ENCODE data around the gene INPP4B.
A peak's percentile ranks its signal among the peaks of the same experiment; 100 is the strongest.

The INPP4B gene

GRCh38 chr4:142850478-142850877 lies 4.4 kb upstream of the INPP4B start:
- Histone ChIP-seq H3K79me2 (ENCODE audit: insufficient read depth, low read depth) (no peaks in the 10 kb centered on the region), H3K4me2 (no peak overlapping the region), H3K36me3 (ENCODE audit: insufficient read depth) (no peaks in the 10 kb centered on the region), H2AFZ (ENCODE audit: low read depth) (no peak overlapping the region), H3K4me1 (ENCODE audit: low read depth, poor library complexity, severe bottlenecking) (no peaks in the 10 kb centered on the region), H3K27me3 (ENCODE audit: insufficient read depth, low read depth) (no peaks in the 10 kb centered on the region), H4K20me1 (ENCODE audit: insufficient read depth) (no peaks in the 10 kb centered on the region), H3K27ac (no peak overlapping the region), H3K4me3 (IDR thresholded peaks at IDR 0.05; ENCODE audit: insufficient read depth, low read depth, low read length) (no peak overlapping the region), H3K9ac (no peak overlapping the region)
- peak; percentile 33; the same call in 1 of the 2 replicates for TF ChIP-seq CTCF (conservative IDR thresholded peaks at IDR 0.05; ENCODE audit: low read depth, low read length)

GRCh38 chr4:142846729-142847596 lies 862 bp upstream of the INPP4B start:
- Histone ChIP-seq H3K9ac (peak overlapping the region; percentile 19; the same call in 1 of the 2 replicates), H3K27me3 (ENCODE audit: insufficient read depth, low read depth) (no peaks in the 10 kb centered on the region), H3K4me3 (IDR thresholded peaks at IDR 0.05; ENCODE audit: insufficient read depth, low read depth, low read length) (no peak overlapping the region), H3K36me3 (ENCODE audit: insufficient read depth) (no peaks in the 10 kb centered on the region), H3K4me1 (ENCODE audit: low read depth, poor library complexity, severe bottlenecking) (no peaks in the 10 kb centered on the region), H3K79me2 (ENCODE audit: insufficient read depth, low read depth) (no peaks in the 10 kb centered on the region), H3K27ac (no peak overlapping the region), H3K4me2 (peak overlapping the region; percentile 65), H4K20me1 (ENCODE audit: insufficient read depth) (no peaks in the 10 kb centered on the region), H2AFZ (ENCODE audit: low read depth) (peak overlapping the region; percentile 92)
- TF ChIP-seq CTCF (conservative IDR thresholded peaks at IDR 0.05; ENCODE audit: low read depth, low read length) = peak; percentile 25; the same call in 1 of the 2 replicates

GRCh38 chr4:142845293-142846107 lies 601 bp downstream of the INPP4B start:
- no peak overlapping the region; the same call in 1 of the 2 replicates for H3K9ac ChIP-seq
- no peak overlapping the region for H3K4me3 ChIP-seq (IDR thresholded peaks at IDR 0.05; ENCODE audit: insufficient read depth, low read depth, low read length)
- no peak overlapping the region for H3K27ac ChIP-seq
- H2AFZ ChIP-seq (ENCODE audit: low read depth) = peak overlapping the region; percentile 92
- H3K4me1 ChIP-seq (ENCODE audit: low read depth, poor library complexity, severe bottlenecking) = no peaks in the 10 kb centered on the region
- H3K79me2 ChIP-seq (ENCODE audit: insufficient read depth, low read depth) = no peaks in the 10 kb centered on the region
- no peak for TF ChIP-seq CTCF (conservative IDR thresholded peaks at IDR 0.05; ENCODE audit: low read depth, low read length)
- H3K36me3 ChIP-seq (ENCODE audit: insufficient read depth) = no peaks in the 10 kb centered on the region
- no peaks in the 10 kb centered on the region for H4K20me1 ChIP-seq (ENCODE audit: insufficient read depth)
- H3K27me3 ChIP-seq (ENCODE audit: insufficient read depth, low read depth) = no peaks in the 10 kb centered on the region
- H3K4me2 ChIP-seq = peak overlapping the region; percentile 65

GRCh38 chr4:142844782-142845181 lies 1.3 kb downstream of the INPP4B start:
- no peaks in the 10 kb centered on the region for H3K79me2 ChIP-seq (ENCODE audit: insufficient read depth, low read depth)
- no peaks in the 10 kb centered on the region for H3K27me3 ChIP-seq (ENCODE audit: insufficient read depth, low read depth)
- H3K9ac ChIP-seq = no peak overlapping the region

More at GRCh38 chr4:142844782-142845181, 1.3 kb downstream of the INPP4B start:
- no peak overlapping the region for H3K27ac ChIP-seq
- no peaks in the 10 kb centered on the region for H3K36me3 ChIP-seq (ENCODE audit: insufficient read depth)
- H3K4me2 ChIP-seq = no peak overlapping the region
- no peak overlapping the region for H3K4me3 ChIP-seq (IDR thresholded peaks at IDR 0.05; ENCODE audit: insufficient read depth, low read depth, low read length)
- no peak overlapping the region for H2AFZ ChIP-seq (ENCODE audit: low read depth)
- no peaks in the 10 kb centered on the region for H4K20me1 ChIP-seq (ENCODE audit: insufficient read depth)
- TF ChIP-seq CTCF (conservative IDR thresholded peaks at IDR 0.05; ENCODE audit: low read depth, low read length) = no peak
- no peaks in the 10 kb centered on the region for H3K4me1 ChIP-seq (ENCODE audit: low read depth, poor library complexity, severe bottlenecking)

Data from KMS-11 (cell line).